ENCODE data around the gene GPR85.

GPR85 gene

GRCh38 chr7:113109718-113110117, 23.1 kb upstream of the GPR85 start:
- Histone ChIP-seq H3K9ac (ENCODE audit: low read depth, low read length) (no peak overlapping the region), H3K9me3 (ENCODE audit: control insufficient read depth, insufficient read depth, low read length) (no peaks in the 10 kb centered on the region), H3K4me3 (ENCODE audit: low read depth, low read length) (no peak overlapping the region), H3K36me3 (ENCODE audit: control insufficient read depth, insufficient read depth, low read length) (no peaks in the 10 kb centered on the region), H3K4me1 (ENCODE audit: control insufficient read depth, insufficient read depth, low read length) (no peaks in the 10 kb centered on the region), H3K27me3 (ENCODE audit: control insufficient read depth, insufficient read depth, low read length) (no peaks in the 10 kb centered on the region)

GRCh38 chr7:113100121-113100603, 13.5 kb upstream of the GPR85 start:
- Histone ChIP-seq H3K9ac (ENCODE audit: low read depth, low read length) (no peak overlapping the region), H3K9me3 (ENCODE audit: control insufficient read depth, insufficient read depth, low read length) (no peaks in the 10 kb centered on the region), H3K4me3 (ENCODE audit: low read depth, low read length) (no peak overlapping the region), H3K36me3 (ENCODE audit: control insufficient read depth, insufficient read depth, low read length) (no peaks in the 10 kb centered on the region), H3K27me3 (ENCODE audit: control insufficient read depth, insufficient read depth, low read length) (no peaks in the 10 kb centered on the region), H3K4me1 (ENCODE audit: control insufficient read depth, insufficient read depth, low read length) (no peaks in the 10 kb centered on the region)

GRCh38 chr7:113099284-113099919, 12.8 kb upstream of the GPR85 start:
- no peaks in the 10 kb centered on the region for H3K4me1 ChIP-seq (ENCODE audit: control insufficient read depth, insufficient read depth, low read length)
- no peaks in the 10 kb centered on the region for H3K9me3 ChIP-seq (ENCODE audit: control insufficient read depth, insufficient read depth, low read length)
- H3K36me3 ChIP-seq (ENCODE audit: control insufficient read depth, insufficient read depth, low read length) = no peaks in the 10 kb centered on the region
- H3K27me3 ChIP-seq (ENCODE audit: control insufficient read depth, insufficient read depth, low read length) = no peaks in the 10 kb centered on the region
- H3K4me3 ChIP-seq (ENCODE audit: low read depth, low read length) = no peak overlapping the region
- H3K9ac ChIP-seq (ENCODE audit: low read depth, low read length) = no peak overlapping the region

GRCh38 chr7:113094517-113095249, 8.1 kb upstream of the GPR85 start:
- Histone ChIP-seq H3K9me3 (ENCODE audit: control insufficient read depth, insufficient read depth, low read length) (no peaks in the 10 kb centered on the region), H3K4me3 (ENCODE audit: low read depth, low read length) (no peak overlapping the region), H3K4me1 (ENCODE audit: control insufficient read depth, insufficient read depth, low read length) (no peaks in the 10 kb centered on the region)

GRCh38 chr7:113093561-113093960, 6.9 kb upstream of the GPR85 start:
- H3K9me3 ChIP-seq (ENCODE audit: control insufficient read depth, insufficient read depth, low read length) = no peaks in the 10 kb centered on the region
- no peak overlapping the region for H3K4me3 ChIP-seq (ENCODE audit: low read depth, low read length)
- H3K36me3 ChIP-seq (ENCODE audit: control insufficient read depth, insufficient read depth, low read length) = no peaks in the 10 kb centered on the region
- H3K9ac ChIP-seq (ENCODE audit: low read depth, low read length) = no peak overlapping the region
- H3K27me3 ChIP-seq (ENCODE audit: control insufficient read depth, insufficient read depth, low read length) = no peaks in the 10 kb centered on the region
- no peaks in the 10 kb centered on the region for H3K4me1 ChIP-seq (ENCODE audit: control insufficient read depth, insufficient read depth, low read length)

More at GRCh38 chr7:113094517-113095249, 8.1 kb upstream of the GPR85 start:
- Histone ChIP-seq H3K36me3 (ENCODE audit: control insufficient read depth, insufficient read depth, low read length) (no peaks in the 10 kb centered on the region), H3K9ac (ENCODE audit: low read depth, low read length) (no peak overlapping the region), H3K27me3 (ENCODE audit: control insufficient read depth, insufficient read depth, low read length) (no peaks in the 10 kb centered on the region)

- H3K27me3 ChIP-seq (ENCODE audit: control insufficient read depth, insufficient read depth, low read length) = no peaks in the 10 kb centered on the region
- H3K9me3 ChIP-seq (ENCODE audit: control insufficient read depth, insufficient read depth, low read length) = no peaks in the 10 kb centered on the region
- H3K36me3 ChIP-seq (ENCODE audit: control insufficient read depth, insufficient read depth, low read length) = no peaks in the 10 kb centered on the region
- H3K4me1 ChIP-seq (ENCODE audit: control insufficient read depth, insufficient read depth, low read length) = no peaks in the 10 kb centered on the region
- H3K9ac ChIP-seq (ENCODE audit: low read depth, low read length) = no peak overlapping the region
- H3K4me3 ChIP-seq (ENCODE audit: low read depth, low read length) = no peak overlapping the region
Measured at GRCh38 chr7:113092762-113093161, 6.1 kb upstream of the GPR85 start.

- Histone ChIP-seq H3K4me3 (ENCODE audit: low read depth, low read length) (peak overlapping the region; percentile 78), H3K9me3 (ENCODE audit: control insufficient read depth, insufficient read depth, low read length) (no peaks in the 10 kb centered on the region), H3K27me3 (ENCODE audit: control insufficient read depth, insufficient read depth, low read length) (peaks cover 43% of the 10 kb centered on the region), H3K9ac (ENCODE audit: low read depth, low read length) (no peak overlapping the region), H3K36me3 (ENCODE audit: control insufficient read depth, insufficient read depth, low read length) (no peaks in the 10 kb centered on the region), H3K4me1 (ENCODE audit: control insufficient read depth, insufficient read depth, low read length) (no peaks in the 10 kb centered on the region)
Measured at GRCh38 chr7:113087071-113087998, 708 bp upstream of the GPR85 start.

GRCh38 chr7:113085781-113086390, 741 bp downstream of the GPR85 start:
- H3K9me3 ChIP-seq (ENCODE audit: control insufficient read depth, insufficient read depth, low read length) = no peaks in the 10 kb centered on the region
- H3K4me1 ChIP-seq (ENCODE audit: control insufficient read depth, insufficient read depth, low read length) = no peaks in the 10 kb centered on the region
- H3K27me3 ChIP-seq (ENCODE audit: control insufficient read depth, insufficient read depth, low read length) = peaks cover 55% of the 10 kb centered on the region
- H3K9ac ChIP-seq (ENCODE audit: low read depth, low read length) = no peak overlapping the region
- no peaks in the 10 kb centered on the region for H3K36me3 ChIP-seq (ENCODE audit: control insufficient read depth, insufficient read depth, low read length)
- H3K4me3 ChIP-seq (ENCODE audit: low read depth, low read length) = peak overlapping the region; percentile 50

GRCh38 chr7:113084496-113085172, 2.0 kb downstream of the GPR85 start:
- Histone ChIP-seq H3K36me3 (ENCODE audit: control insufficient read depth, insufficient read depth, low read length) (no peaks in the 10 kb centered on the region), H3K27me3 (ENCODE audit: control insufficient read depth, insufficient read depth, low read length) (peaks cover 67% of the 10 kb centered on the region), H3K9ac (ENCODE audit: low read depth, low read length) (no peak overlapping the region), H3K9me3 (ENCODE audit: control insufficient read depth, insufficient read depth, low read length) (no peaks in the 10 kb centered on the region), H3K4me3 (ENCODE audit: low read depth, low read length) (no peak overlapping the region), H3K4me1 (ENCODE audit: control insufficient read depth, insufficient read depth, low read length) (no peaks in the 10 kb centered on the region)

- Histone ChIP-seq H3K36me3 (ENCODE audit: control insufficient read depth, insufficient read depth, low read length) (no peaks in the 10 kb centered on the region), H3K4me3 (ENCODE audit: low read depth, low read length) (no peak overlapping the region), H3K9ac (ENCODE audit: low read depth, low read length) (no peak overlapping the region), H3K9me3 (ENCODE audit: control insufficient read depth, insufficient read depth, low read length) (no peaks in the 10 kb centered on the region), H3K4me1 (ENCODE audit: control insufficient read depth, insufficient read depth, low read length) (no peaks in the 10 kb centered on the region), H3K27me3 (ENCODE audit: control insufficient read depth, insufficient read depth, low read length) (peaks cover 74% of the 10 kb centered on the region)
Measured at GRCh38 chr7:113083816-113084495, 2.7 kb downstream of the GPR85 start.

Measured in iPS-15b (cell line).